T follicular helper cell (primary cell): ENCODE data around the gene ELK3.

ENCODE experiments used
- DNase-seq: peaks from one replicate; pipeline ENCODE4 v3.0.0-alpha.2; 2020; ENCODE audit warnings: low read depth

Gene ELK3

GRCh38 chr12:96212456-96213375, 18.5 kb downstream of the ELK3 start:
- no peak for DNase-seq

- no peak for DNase-seq
Observed at GRCh38 chr12:96213869-96214268, 19.7 kb downstream of the ELK3 start.

GRCh38 chr12:96215919-96216273, 21.7 kb downstream of the ELK3 start:
- DNase-seq = no peak

GRCh38 chr12:96218989-96219678, 25.0 kb downstream of the ELK3 start:
- DNase-seq = no peak

- DNase-seq = no peak
Observed at GRCh38 chr12:96219700-96220206, 25.6 kb downstream of the ELK3 start.

GRCh38 chr12:96220902-96221301, 26.7 kb downstream of the ELK3 start:
- no peak for DNase-seq

- no peak for DNase-seq
Observed at GRCh38 chr12:96221391-96221790, 27.2 kb downstream of the ELK3 start.

GRCh38 chr12:96223411-96224218, 29.4 kb downstream of the ELK3 start:
- DNase-seq = no peak

GRCh38 chr12:96224219-96224615, 30.0 kb downstream of the ELK3 start:
- no peak for DNase-seq

GRCh38 chr12:96225044-96225855, 31.1 kb downstream of the ELK3 start:
- no peak for DNase-seq

GRCh38 chr12:96225994-96226399, 31.8 kb downstream of the ELK3 start:
- no peak for DNase-seq

GRCh38 chr12:96226401-96226800, 32.2 kb downstream of the ELK3 start:
- no peak for DNase-seq

GRCh38 chr12:96226801-96227348, 32.7 kb downstream of the ELK3 start:
- no peak for DNase-seq

GRCh38 chr12:96227365-96228106, 33.4 kb downstream of the ELK3 start:
- no peak for DNase-seq

GRCh38 chr12:96228566-96229248, 34.5 kb downstream of the ELK3 start:
- DNase-seq = no peak

- no peak for DNase-seq
Observed at GRCh38 chr12:96230646-96231045, 36.5 kb downstream of the ELK3 start.

GRCh38 chr12:96233168-96233567, 39.0 kb downstream of the ELK3 start:
- no peak for DNase-seq

- no peak for DNase-seq
Observed at GRCh38 chr12:96233939-96234461, 39.8 kb downstream of the ELK3 start.
